Smooth muscle cell (in vitro differentiated cells): Measurements from ENCODE around the gene NR2F2. TPM values are rescaled to one million over a fixed set of nuclear protein-coding genes. Genes with fewer than 3 reads are reported as not detected.

Experiments
- DNase-seq: peaks from one replicate; lab custom pipeline; 2025; ENCODE audit not compliant: unreplicated experiment; lab: John Stamatoyannopoulos, UW
- H2AFZ ChIP-seq: fragments of 200-600 bp; sonication (generic); 2 replicates; pipeline ENCODE4 v1.6.0; 2016; ENCODE audit warnings: antibody characterized with exemption, low read depth, mild to moderate bottlenecking
- H3F3A ChIP-seq: fragments of 200-600 bp; sonication (generic); 2 replicates; pipeline ENCODE4 v1.6.0; 2017; ENCODE audit warnings: antibody characterized with exemption, low read depth
- H3K27ac ChIP-seq: fragments of 200-600 bp; sonication (generic); 2 replicates; pipeline ENCODE4 v1.5.1; 2016; ENCODE audit warnings: low read depth, mild to moderate bottlenecking
- H3K27me3 ChIP-seq: fragments of 200-600 bp; sonication (generic); 2 replicates; pipeline ENCODE4 v1.6.1; 2016; ENCODE audit warnings: low read depth, mild to moderate bottlenecking
- H3K36me3 ChIP-seq: fragments of 200-600 bp; sonication (generic); 2 replicates; pipeline ENCODE4 v1.5.1; 2016; ENCODE audit warnings: low read depth
- H3K4me1 ChIP-seq: fragments of 200-600 bp; sonication (generic); 2 replicates; pipeline ENCODE4 v1.5.1; 2016; ENCODE audit warnings: low read depth
- H3K4me2 ChIP-seq: fragments of 200-600 bp; sonication (generic); 2 replicates; pipeline ENCODE4 v1.6.0; 2016; ENCODE audit warnings: mild to moderate bottlenecking
- H3K4me3 ChIP-seq: fragments of 200-600 bp; sonication (generic); 2 replicates; pipeline ENCODE4 v1.5.1; 2016; ENCODE audit warnings: mild to moderate bottlenecking
- H3K79me2 ChIP-seq: fragments of 200-600 bp; sonication (generic); 2 replicates; pipeline ENCODE4 v1.6.0; 2016; ENCODE audit warnings: low read depth, mild to moderate bottlenecking
- H3K9ac ChIP-seq: fragments of 200-600 bp; sonication (generic); 2 replicates; pipeline ENCODE4 v1.6.0; 2016; ENCODE audit warnings: low read depth
- H3K9me3 ChIP-seq: fragments of 200-600 bp; sonication (generic); replicated peaks from 2 replicates; pipeline ENCODE4 v1.5.1; 2016; ENCODE audit warnings: low read depth
- H4K20me1 ChIP-seq: fragments of 200-600 bp; sonication (generic); 2 replicates; pipeline ENCODE4 v1.6.0; 2016; ENCODE audit warnings: low read depth
- WGBS: methylation state at CpG from one replicate; pipeline ENCODE4 v1.1.7; 2016; ENCODE audit warnings: low lambda C conversion rate; 5-methylcytosine and 5-hydroxymethylcytosine counted together
- polyA plus RNA-seq: library from polyadenylated mRNA; unstranded; fragments of >200 nt; fragmentation: Nextera tagmentation; extraction: Ambion mirVana; gene quantifications from 2 replicates; pipeline ENCODE4 v1.2.1, GENCODE V29; 2016
- total RNA-seq: library from RNA; depleted of rRNA; stranded (reverse); fragments of >200 nt; gene quantifications from 2 replicates; pipeline ENCODE4 v1.2.3, GENCODE V29; 2014
- TF ChIP-seq, protein P1 (sequence below): fragments of 200-600 bp; sonication (generic); IDR thresholded peaks from 2 replicates; pipeline ENCODE4 v1.5.1; 2017; ENCODE audit warnings: borderline replicate concordance, mild to moderate bottlenecking, antibody characterized with exemption; ENCODE audit not compliant: insufficient read depth, poor library complexity, severe bottlenecking

Gene NR2F2
- total and polyA plus RNA-seq, 2 experiments from 2014 or later = 4.7 to 9.8 TPM

DNA sequence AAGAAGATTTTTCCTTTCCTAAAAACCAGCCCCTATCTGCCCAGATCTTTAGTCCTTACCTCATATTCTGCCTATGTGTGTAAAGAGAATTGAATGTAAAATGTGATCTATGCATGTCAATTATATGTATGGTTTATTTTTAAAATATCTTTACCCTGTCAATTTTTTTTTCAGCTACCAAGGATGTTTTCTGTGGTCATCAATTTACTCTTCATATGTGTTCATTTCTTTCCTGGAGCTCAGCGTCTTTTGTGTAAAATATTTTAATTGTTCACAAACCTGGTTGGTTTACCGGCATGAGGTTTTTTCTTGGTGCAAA is 1.7 kb upstream of the NR2F2 start:
- no peak overlapping the region for H3K9ac ChIP-seq

DNA sequence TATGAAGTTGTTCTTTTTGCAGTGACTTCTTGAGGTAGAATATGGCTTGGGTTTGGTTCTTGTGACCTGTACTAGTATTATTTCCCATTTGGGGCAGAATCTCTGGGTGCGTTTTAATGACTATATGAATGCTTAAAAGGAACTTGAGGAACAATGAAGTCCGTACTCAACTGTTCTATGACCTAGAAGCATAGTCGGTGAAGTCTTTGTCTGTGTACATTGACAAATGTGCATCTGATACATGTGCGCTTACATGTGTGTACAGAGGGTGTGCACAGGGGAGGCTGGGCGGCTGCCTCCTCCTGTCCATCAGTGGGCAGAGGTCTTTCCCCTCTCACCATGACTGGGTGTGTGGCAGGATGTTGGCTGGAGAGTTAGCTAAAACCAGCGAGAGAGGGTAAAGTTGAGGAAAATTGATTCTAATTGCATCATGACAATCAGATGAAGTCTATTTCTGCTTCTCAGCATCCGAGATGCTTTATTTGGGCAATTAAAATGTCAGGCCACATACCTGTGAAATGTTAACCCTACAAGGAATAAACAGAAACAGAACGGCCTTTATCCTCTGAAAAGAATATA is 1.0 kb upstream of the NR2F2 start:
- peaks cover 20% of the 10 kb centered on the region for H4K20me1 ChIP-seq
- WGBS = 22% methylated on average over 8 of the region's 8 CpGs

More for the DNA sequence above, 1.7 kb upstream of the NR2F2 start:
- no peak overlapping the region for H3K27ac ChIP-seq
- TF ChIP-seq, protein P1, sequence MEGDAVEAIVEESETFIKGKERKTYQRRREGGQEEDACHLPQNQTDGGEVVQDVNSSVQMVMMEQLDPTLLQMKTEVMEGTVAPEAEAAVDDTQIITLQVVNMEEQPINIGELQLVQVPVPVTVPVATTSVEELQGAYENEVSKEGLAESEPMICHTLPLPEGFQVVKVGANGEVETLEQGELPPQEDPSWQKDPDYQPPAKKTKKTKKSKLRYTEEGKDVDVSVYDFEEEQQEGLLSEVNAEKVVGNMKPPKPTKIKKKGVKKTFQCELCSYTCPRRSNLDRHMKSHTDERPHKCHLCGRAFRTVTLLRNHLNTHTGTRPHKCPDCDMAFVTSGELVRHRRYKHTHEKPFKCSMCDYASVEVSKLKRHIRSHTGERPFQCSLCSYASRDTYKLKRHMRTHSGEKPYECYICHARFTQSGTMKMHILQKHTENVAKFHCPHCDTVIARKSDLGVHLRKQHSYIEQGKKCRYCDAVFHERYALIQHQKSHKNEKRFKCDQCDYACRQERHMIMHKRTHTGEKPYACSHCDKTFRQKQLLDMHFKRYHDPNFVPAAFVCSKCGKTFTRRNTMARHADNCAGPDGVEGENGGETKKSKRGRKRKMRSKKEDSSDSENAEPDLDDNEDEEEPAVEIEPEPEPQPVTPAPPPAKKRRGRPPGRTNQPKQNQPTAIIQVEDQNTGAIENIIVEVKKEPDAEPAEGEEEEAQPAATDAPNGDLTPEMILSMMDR = no peak
- peaks cover 13% of the 10 kb centered on the region for H4K20me1 ChIP-seq
- peaks cover 20% of the 10 kb centered on the region for H3K79me2 ChIP-seq
- DNase-seq = no peak
- no peaks in the 10 kb centered on the region for H3K9me3 ChIP-seq
- WGBS = 31% methylated on average over 2 of the region's 2 CpGs
- peaks cover 56% of the 10 kb centered on the region for H3K27me3 ChIP-seq
- H3K4me1 ChIP-seq = peaks cover 41% of the 10 kb centered on the region
- H3F3A ChIP-seq = peaks cover 4% of the 10 kb centered on the region
- H2AFZ ChIP-seq = no peak overlapping the region
- H3K4me3 ChIP-seq = peak overlapping the region; percentile 84
- H3K4me2 ChIP-seq = peak overlapping the region; percentile 95
- H3K36me3 ChIP-seq = no peaks in the 10 kb centered on the region

GRCh38 chr15:96330064-96330449 is 443 bp upstream of the NR2F2 start:
- peaks cover 56% of the 10 kb centered on the region for H3K27me3 ChIP-seq
- H3K36me3 ChIP-seq = no peaks in the 10 kb centered on the region
- H3K79me2 ChIP-seq = peaks cover 29% of the 10 kb centered on the region
- H3K4me2 ChIP-seq = peak overlapping the region; percentile 95
- peak overlapping the region; percentile 84 for H3K4me3 ChIP-seq
- DNase-seq = no peak
- peaks cover 33% of the 10 kb centered on the region for H3K4me1 ChIP-seq
- 2% methylated on average over 28 of the region's 37 CpGs for WGBS
- H3F3A ChIP-seq = peaks cover 4% of the 10 kb centered on the region
- no peaks in the 10 kb centered on the region for H3K9me3 ChIP-seq
- H3K9ac ChIP-seq = no peak overlapping the region
- H4K20me1 ChIP-seq = peaks cover 25% of the 10 kb centered on the region
- H3K27ac ChIP-seq = no peak overlapping the region
- TF ChIP-seq, protein P1 = no peak
- H2AFZ ChIP-seq = peak overlapping the region; percentile 93

More for the DNA sequence above, 1.0 kb upstream of the NR2F2 start:
- peak overlapping the region; percentile 93 for H2AFZ ChIP-seq
- H3F3A ChIP-seq = peaks cover 4% of the 10 kb centered on the region
- no peak overlapping the region for H3K9ac ChIP-seq
- H3K79me2 ChIP-seq = peaks cover 23% of the 10 kb centered on the region
- H3K9me3 ChIP-seq = no peaks in the 10 kb centered on the region
- peak overlapping the region; percentile 95 for H3K4me2 ChIP-seq
- H3K27me3 ChIP-seq = peaks cover 56% of the 10 kb centered on the region
- no peak overlapping the region for H3K27ac ChIP-seq
- H3K4me1 ChIP-seq = peaks cover 35% of the 10 kb centered on the region
- no peaks in the 10 kb centered on the region for H3K36me3 ChIP-seq
- TF ChIP-seq, protein P1 = no peak
- no peak for DNase-seq
- peak overlapping the region; percentile 84 for H3K4me3 ChIP-seq
